CD4-positive, alpha-beta T cell treated with Interferon gamma for 1 hour (primary cell): ENCODE results near the gene IL3.

ENCODE experiments used
- DNase-seq: peaks from one replicate; pipeline ENCODE4 v3.0.0-alpha.2; 2020

IL3 gene

DNA sequence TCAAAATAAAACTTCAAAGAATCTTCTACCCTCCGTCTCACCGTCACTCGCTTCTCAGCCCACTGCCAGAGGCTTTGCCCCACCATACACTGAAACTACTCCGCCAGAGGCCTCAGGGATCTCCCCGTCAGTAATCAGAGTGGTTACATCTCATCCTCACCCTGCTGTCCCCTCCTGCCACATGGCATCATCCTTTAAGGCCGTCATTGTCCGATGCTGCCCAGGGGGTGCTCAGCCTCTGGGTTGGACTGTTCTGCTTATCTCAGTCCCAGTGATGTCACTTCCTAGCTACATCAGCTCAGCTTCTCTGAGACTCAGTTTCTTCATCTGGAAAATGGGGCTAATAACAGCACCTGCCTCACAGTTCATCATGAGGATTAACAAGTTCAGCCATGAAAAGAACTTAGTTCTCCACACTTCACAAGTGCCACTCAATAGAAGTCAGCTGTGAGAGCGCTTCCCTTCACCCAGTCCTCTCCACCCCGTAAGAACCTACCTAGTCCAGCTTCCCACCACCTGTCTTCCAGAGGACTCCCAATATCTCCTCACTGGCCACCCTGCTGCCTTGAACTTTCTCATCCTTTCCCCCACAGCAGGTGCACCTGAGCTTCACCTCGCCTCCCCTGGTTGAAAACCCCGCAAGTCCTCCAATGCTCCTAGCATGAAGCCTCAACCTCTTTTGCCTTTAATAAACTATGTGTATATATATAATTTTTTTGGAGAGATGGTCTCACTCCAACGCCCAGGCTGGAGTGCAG lies 2.8 kb upstream of the IL3 start:
- DNase-seq = no peak

- no peak for DNase-seq
These were observed 1.8 kb upstream of the IL3 start for GRCh38 chr5:132058646-132059042.

DNA sequence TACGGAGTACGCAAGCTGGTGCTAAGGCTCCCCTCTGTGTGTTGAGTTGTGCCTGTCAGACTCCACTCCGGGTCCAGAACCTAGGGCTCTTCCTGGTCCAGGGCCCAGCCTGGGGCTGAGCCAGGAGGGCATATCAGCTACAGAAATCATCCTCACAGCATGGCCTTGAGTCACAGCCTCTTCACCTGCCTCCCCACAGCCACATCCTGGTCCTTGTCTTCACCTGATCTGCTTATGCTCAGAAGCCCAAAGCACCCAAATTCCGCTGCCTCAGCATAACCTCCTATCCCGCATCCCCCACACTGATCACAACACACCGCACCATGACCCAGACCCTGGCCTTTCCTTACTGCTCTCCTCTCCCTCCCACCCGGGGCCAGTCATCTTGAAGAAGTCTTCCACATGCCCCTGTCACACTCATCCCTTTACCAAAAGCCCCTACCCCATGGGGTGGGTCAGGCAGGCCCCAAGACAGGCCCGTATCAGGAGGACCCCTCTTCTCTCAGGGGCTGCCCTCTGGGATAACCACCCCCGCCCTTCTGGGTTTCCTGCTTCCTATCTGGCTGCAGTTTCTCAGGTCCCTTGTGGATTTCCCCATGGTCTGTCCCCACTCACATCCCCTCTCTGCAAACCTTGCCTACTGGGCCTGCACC lies 1.3 kb upstream of the IL3 start:
- no peak for DNase-seq

DNA sequence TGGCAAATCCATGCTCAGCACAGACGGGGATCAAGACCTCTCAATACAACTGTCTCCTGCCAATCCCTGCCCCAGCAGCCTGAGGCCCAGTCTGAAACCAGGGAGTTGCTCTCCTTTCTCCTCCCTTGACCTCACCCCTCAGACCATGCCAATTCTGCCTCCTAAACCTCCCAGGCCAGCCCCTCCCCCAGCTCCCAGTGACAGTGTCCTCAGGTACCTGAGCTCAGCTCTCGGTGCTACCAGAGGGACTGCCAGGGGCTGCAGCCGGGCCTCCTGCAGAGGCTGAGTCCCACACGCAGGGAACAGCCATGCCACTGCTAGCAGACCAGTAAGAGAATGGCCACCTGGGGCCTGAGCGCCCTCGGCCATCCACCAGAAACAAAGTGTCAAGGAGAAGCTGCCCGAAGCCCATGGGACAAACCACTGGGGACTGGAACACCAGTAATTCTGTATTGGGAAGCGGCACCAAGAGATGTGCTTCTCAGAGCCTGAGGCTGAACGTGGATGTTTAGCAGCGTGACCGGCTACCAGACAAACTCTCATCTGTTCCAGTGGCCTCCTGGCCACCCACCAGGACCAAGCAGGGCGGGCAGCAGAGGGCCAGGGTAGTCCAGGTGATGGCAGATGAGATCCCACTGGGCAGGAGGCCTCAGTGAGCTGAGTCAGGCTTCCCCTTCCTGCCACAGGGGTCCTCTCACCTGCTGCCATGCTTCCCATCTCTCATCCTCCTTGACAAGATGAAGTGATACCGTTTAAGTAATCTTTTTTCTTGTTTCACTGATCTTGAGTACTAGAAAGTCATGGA lies 557 bp upstream of the IL3 start:
- no peak for DNase-seq

GRCh38 chr5:132063090-132063911 lies 2.8 kb downstream of the IL3 start:
- peak; percentile 64 for DNase-seq

DNA sequence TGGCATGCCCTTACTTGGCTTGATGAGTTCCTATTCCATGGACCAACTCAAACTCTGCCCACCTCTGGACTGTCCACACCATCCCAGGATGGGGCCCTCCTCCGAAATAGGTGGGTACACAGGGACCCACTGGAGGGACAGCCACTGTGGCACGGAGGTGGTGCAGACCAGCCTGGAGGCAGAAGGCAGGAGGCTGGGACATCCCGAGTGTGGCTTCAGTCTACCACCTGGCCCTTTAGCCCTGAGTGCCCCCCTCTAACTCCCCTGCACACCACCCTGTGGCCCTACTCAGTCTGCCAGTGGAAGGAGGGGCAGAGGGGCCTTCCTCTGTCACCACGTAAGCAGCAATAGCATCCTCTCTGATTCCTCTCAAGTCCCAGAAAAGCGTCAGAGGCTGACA lies 3.7 kb downstream of the IL3 start:
- DNase-seq = no peak

GRCh38 chr5:132064738-132065331 lies 4.4 kb downstream of the IL3 start:
- DNase-seq = peak; percentile 62

DNA sequence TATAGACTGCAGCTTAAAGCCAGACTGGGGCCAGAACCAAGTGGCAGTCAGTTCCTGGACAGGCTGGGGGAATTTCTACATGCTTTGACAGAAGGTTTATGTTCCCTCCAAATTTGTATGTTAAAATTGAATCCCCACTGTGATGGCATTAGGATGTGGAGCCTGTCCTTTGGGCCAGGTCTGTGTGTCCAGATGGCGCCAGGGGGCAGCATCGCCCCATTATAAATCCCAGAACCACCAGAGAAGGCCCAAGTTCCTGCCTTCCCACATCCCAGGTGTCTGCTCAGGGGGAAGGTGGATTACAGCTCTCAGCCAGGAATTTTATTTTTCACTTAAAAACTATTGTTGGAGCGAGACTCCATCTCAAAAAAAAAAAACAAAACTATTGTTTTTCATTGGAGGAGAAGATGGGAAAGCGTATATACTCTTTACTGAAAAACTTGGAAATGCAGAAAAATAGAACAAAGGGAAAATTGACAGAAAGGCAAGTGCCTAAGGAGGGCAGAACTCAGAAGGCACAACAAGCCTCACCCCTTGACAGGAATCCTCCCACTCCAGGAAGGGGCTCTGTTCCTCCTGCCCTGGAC lies 5.0 kb downstream of the IL3 start:
- peak; percentile 25 for DNase-seq

DNA sequence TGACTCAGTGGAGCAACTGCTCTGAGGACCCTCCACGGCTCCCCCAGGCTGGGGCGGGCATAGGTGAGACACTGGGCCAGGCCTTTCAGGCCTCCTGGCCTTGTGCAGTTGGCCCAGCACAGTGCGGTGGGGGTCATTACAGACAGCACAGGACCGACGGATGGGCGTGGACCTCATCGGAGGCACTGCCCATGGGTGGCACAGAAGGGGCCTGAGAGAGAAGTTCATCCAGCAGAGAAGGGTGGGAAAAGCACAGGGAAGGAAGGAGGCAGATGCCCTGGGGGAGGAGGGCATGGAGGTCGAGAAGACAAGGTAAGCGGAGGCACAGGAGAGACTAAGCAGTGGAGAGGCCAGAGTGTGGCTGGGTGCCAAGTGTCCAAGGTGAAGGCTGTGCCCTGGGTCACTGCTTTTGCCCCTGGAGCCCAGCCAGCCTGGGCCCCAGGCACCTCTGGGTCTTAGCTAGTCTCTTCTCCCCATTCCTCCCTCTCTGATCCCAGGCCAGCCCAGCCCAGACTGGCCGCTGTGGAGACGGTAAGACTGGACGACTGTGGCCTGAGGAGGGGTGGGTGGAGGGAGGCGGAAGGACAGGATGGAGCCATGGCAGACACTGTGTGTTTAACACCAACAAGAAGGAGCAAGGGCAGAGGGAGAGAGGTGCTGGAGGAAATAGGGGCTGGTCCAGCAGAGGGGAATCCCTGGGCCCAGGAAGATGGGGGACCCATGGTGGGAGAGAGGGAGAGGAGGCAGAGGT lies 5.7 kb downstream of the IL3 start:
- no peak for DNase-seq

DNA sequence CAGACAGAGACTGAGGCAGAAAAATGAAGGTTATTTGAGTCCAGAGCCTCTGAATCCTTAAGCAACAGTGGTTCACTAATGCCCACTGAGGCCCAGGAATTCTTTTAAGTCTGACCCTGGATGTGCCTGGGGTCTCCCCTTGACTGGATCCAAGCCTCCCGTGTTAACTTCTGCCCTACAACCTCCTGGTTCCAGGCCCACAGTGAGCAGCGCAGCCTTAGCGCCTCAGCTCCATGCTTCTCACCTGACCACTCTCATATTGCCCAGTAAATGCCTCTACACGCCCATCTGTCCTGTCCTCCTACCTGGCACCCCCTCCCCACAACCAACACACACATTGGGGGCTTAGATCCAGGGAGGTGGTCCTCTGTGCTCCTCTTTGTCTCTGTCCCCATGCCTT lies 6.4 kb downstream of the IL3 start:
- no peak for DNase-seq

DNA sequence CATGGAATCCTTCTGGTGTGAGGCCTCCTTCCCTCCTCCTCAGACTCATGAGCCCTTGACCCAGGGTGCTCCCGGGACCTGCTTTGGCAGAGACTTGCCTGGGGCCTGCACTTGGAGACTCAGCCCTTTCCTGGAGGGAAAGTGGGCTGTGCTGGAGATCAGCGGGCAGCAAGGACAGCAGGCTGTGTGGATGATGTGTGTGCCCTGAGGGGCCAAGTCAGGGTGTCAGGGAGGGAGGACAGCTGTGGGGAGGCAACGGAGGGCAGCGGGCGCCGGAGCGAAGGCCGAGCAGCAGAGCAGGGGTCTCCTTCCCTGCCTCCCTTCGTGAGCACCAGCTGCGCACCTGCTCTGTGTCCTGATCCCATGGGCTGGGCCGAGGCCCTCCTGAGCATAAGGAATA lies 7.0 kb downstream of the IL3 start:
- DNase-seq = no peak

DNA sequence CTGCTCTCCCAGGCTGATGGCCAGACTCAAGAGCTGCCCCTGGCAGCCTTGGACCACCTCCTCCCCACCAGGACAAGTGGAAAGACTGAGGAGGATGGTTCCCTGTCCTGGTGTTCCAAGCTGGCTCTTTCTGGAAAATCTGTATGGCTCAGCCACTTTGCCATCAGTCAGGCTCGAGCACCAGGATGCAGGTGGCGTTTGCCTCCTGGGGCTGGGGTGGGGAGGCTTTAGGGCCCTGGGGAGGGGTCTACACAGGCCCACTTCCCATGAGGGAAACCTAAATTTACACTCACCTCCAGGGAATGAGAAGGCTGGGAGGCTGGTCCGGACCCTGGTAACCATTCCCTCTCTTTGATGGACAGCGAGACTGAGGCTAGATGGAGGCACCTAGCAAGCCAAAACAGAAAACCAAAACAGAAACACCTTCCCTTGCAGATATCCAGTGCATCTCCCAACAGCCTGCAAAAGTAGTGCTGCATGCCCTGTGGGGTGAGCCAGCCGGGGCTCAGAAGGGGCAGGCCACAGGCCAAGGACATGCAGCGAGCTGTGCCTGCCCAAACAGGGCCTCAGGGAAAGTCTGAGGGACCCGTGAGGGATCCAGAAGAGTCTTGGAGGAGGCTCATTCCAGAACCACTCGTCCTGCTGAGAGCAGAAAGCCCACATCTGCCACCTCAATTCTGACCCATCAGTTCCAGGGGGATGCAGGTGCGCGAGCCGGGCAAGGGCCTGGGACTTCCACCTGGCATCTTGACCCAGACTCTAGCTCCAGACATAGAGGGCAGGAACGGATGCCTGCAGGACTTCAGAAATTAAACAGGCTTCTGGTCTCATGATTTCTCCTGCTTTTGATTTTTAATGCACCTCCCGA lies 7.7 kb downstream of the IL3 start:
- DNase-seq = no peak

- DNase-seq = no peak
These were observed 9.1 kb downstream of the IL3 start for GRCh38 chr5:132069561-132069960.

GRCh38 chr5:132069994-132070393 lies 9.5 kb downstream of the IL3 start:
- DNase-seq = no peak

- no peak for DNase-seq
These were observed 10.2 kb downstream of the IL3 start for GRCh38 chr5:132070460-132071337.

- no peak for DNase-seq
These were observed 10.9 kb downstream of the IL3 start for GRCh38 chr5:132071338-132071707.

- no peak for DNase-seq
These were observed 11.6 kb downstream of the IL3 start for GRCh38 chr5:132072070-132072469.

DNA sequence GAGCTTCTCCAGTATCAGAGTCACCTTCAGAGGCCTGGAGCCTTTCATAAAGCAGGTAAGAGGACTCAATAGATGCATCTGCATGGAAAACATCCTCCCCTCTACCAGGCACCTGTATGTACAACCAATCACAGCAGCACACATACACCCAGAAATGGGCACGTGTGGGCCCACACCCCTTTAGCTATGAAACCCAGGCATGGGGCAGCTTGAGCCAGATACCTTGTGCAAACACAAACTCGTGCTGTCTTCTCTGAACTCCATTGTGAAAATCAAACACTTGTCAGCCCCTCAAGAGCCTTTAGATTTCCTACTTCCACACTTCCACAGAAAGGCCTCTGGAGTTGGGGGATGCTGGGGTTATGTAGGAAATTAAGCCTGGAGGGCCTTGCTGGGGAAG lies 12.1 kb downstream of the IL3 start:
- DNase-seq = no peak

DNA sequence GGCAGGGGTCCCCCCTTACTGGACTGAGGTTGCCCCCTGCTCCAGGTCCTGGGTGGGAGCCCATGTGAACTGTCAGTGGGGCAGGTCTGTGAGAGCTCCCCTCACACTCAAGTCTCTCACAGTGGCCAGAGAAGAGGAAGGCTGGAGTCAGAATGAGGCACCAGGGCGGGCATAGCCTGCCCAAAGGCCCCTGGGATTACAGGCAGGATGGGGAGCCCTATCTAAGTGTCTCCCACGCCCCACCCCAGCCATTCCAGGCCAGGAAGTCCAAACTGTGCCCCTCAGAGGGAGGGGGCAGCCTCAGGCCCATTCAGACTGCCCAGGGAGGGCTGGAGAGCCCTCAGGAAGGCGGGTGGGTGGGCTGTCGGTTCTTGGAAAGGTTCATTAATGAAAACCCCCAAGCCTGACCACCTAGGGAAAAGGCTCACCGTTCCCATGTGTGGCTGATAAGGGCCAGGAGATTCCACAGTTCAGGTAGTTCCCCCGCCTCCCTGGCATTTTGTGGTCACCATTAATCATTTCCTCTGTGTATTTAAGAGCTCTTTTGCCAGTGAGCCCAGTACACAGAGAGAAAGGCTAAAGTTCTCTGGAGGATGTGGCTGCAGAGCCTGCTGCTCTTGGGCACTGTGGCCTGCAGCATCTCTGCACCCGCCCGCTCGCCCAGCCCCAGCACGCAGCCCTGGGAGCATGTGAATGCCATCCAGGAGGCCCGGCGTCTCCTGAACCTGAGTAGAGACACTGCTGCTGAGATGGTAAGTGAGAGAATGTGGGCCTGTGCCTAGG lies 13.0 kb downstream of the IL3 start, which contains the start of gene CSF2:
Gene CSF2, plus strand, starts transcription at position 559 of the 783 bp plus-strand sequence. Its CDS starts 35 bp downstream, at position 594.
- DNase-seq = no peak
